ENCODE results near the gene TMBIM4.
"Not testable (repeated sequence)": the region's sequence is repeated elsewhere in the genome, so short reads cannot be mapped to it uniquely, and the experiment has no call there.

The TMBIM4 gene

GRCh38 chr12:66187036-66187435 is 17.2 kb upstream of the TMBIM4 start:
- H3K36me3 ChIP-seq (ENCODE audit: control insufficient read depth, low read length): no peaks in the 10 kb centered on the region
- no peak overlapping the region for H3K27ac ChIP-seq (ENCODE audit: low read depth, low read length)
- TF ChIP-seq EZH2phosphoT487 (IDR thresholded peaks at IDR 0.05; ENCODE audit: borderline replicate concordance, low read length) (no peak), CTCF (IDR thresholded peaks at IDR 0.05; ENCODE audit: low read depth, low read length, poor library complexity, severe bottlenecking) (no peak)
- no peaks in the 10 kb centered on the region for H4K20me1 ChIP-seq (ENCODE audit: control insufficient read depth, insufficient read depth, low read depth, low read length)
- no peak overlapping the region for H3K4me2 ChIP-seq (ENCODE audit: low read length)
- no peaks in the 10 kb centered on the region for H3K79me2 ChIP-seq (ENCODE audit: control insufficient read depth, low read length)
- peaks cover 7% of the 10 kb centered on the region for H3K4me1 ChIP-seq (ENCODE audit: control insufficient read depth, low read length)
- H3K27me3 ChIP-seq (ENCODE audit: control insufficient read depth, low read length): peaks cover 10% of the 10 kb centered on the region
- H3F3A ChIP-seq (ENCODE audit: control insufficient read depth, insufficient read depth): no peaks in the 10 kb centered on the region
- no peaks in the 10 kb centered on the region for H3K9me2 ChIP-seq (replicated peaks; ENCODE audit: control insufficient read depth, low read length)
- no peaks in the 10 kb centered on the region for H3K9me3 ChIP-seq (ENCODE audit: control insufficient read depth, insufficient read depth, low read length)
- H3K4me3 ChIP-seq (ENCODE audit: low read length): no peak overlapping the region

GRCh38 chr12:66184822-66185221 is 15.0 kb upstream of the TMBIM4 start:
- H3K36me3 ChIP-seq (ENCODE audit: control insufficient read depth, low read length); H4K20me1 ChIP-seq (ENCODE audit: control insufficient read depth, insufficient read depth, low read depth, low read length); H3F3A ChIP-seq (ENCODE audit: control insufficient read depth, insufficient read depth); H3K27ac ChIP-seq (ENCODE audit: low read depth, low read length); H3K9me2 ChIP-seq (replicated peaks; ENCODE audit: control insufficient read depth, low read length); H3K4me2 ChIP-seq (ENCODE audit: low read length); H3K4me1 ChIP-seq (ENCODE audit: control insufficient read depth, low read length); H3K27me3 ChIP-seq (ENCODE audit: control insufficient read depth, low read length); H3K9me3 ChIP-seq (ENCODE audit: control insufficient read depth, insufficient read depth, low read length); H3K79me2 ChIP-seq (ENCODE audit: control insufficient read depth, low read length); H3K4me3 ChIP-seq (ENCODE audit: low read length): not testable (repeated sequence)

- Histone ChIP-seq H3K27me3 (ENCODE audit: control insufficient read depth, low read length) (no peaks in the 10 kb centered on the region), H3K4me1 (ENCODE audit: control insufficient read depth, low read length) (peaks cover 7% of the 10 kb centered on the region), H3K36me3 (ENCODE audit: control insufficient read depth, low read length) (no peaks in the 10 kb centered on the region), H3K4me3 (ENCODE audit: low read length) (no peak overlapping the region), H3F3A (ENCODE audit: control insufficient read depth, insufficient read depth) (no peaks in the 10 kb centered on the region), H3K79me2 (ENCODE audit: control insufficient read depth, low read length) (no peaks in the 10 kb centered on the region), H3K9me2 (replicated peaks; ENCODE audit: control insufficient read depth, low read length) (no peaks in the 10 kb centered on the region), H4K20me1 (ENCODE audit: control insufficient read depth, insufficient read depth, low read depth, low read length) (no peaks in the 10 kb centered on the region), H3K4me2 (ENCODE audit: low read length) (no peak overlapping the region), H3K9me3 (ENCODE audit: control insufficient read depth, insufficient read depth, low read length) (no peaks in the 10 kb centered on the region), H3K27ac (ENCODE audit: low read depth, low read length) (no peak overlapping the region)
- no peak for TF ChIP-seq CTCF (IDR thresholded peaks at IDR 0.05; ENCODE audit: low read depth, low read length, poor library complexity, severe bottlenecking)
- no peak for TF ChIP-seq EZH2phosphoT487 (IDR thresholded peaks at IDR 0.05; ENCODE audit: borderline replicate concordance, low read length)
Measured at GRCh38 chr12:66182956-66183355, 13.2 kb upstream of the TMBIM4 start.

- H4K20me1 ChIP-seq (ENCODE audit: control insufficient read depth, insufficient read depth, low read depth, low read length): no peaks in the 10 kb centered on the region
- H3K9me2 ChIP-seq (replicated peaks; ENCODE audit: control insufficient read depth, low read length): no peaks in the 10 kb centered on the region
- no peak overlapping the region for H3K4me3 ChIP-seq (ENCODE audit: low read length)
- H3K4me2 ChIP-seq (ENCODE audit: low read length): no peak overlapping the region
- H3K27me3 ChIP-seq (ENCODE audit: control insufficient read depth, low read length): no peaks in the 10 kb centered on the region
- H3K27ac ChIP-seq (ENCODE audit: low read depth, low read length): no peak overlapping the region
- H3K4me1 ChIP-seq (ENCODE audit: control insufficient read depth, low read length): peaks cover 5% of the 10 kb centered on the region; the same call in 1 of the 2 replicates
- no peak for TF ChIP-seq EZH2phosphoT487 (IDR thresholded peaks at IDR 0.05; ENCODE audit: borderline replicate concordance, low read length)
- TF ChIP-seq CTCF (IDR thresholded peaks at IDR 0.05; ENCODE audit: low read depth, low read length, poor library complexity, severe bottlenecking): no peak
- H3F3A ChIP-seq (ENCODE audit: control insufficient read depth, insufficient read depth): no peaks in the 10 kb centered on the region
- no peaks in the 10 kb centered on the region for H3K9me3 ChIP-seq (ENCODE audit: control insufficient read depth, insufficient read depth, low read length)
- H3K79me2 ChIP-seq (ENCODE audit: control insufficient read depth, low read length): no peaks in the 10 kb centered on the region
- no peaks in the 10 kb centered on the region for H3K36me3 ChIP-seq (ENCODE audit: control insufficient read depth, low read length)
Measured at GRCh38 chr12:66176105-66176900, 6.5 kb upstream of the TMBIM4 start.

GRCh38 chr12:66174391-66175325 is 4.9 kb upstream of the TMBIM4 start:
- not testable (repeated sequence) for H3K79me2 ChIP-seq (ENCODE audit: control insufficient read depth, low read length); H3K4me1 ChIP-seq (ENCODE audit: control insufficient read depth, low read length); H3K27me3 ChIP-seq (ENCODE audit: control insufficient read depth, low read length); H3K4me2 ChIP-seq (ENCODE audit: low read length); H4K20me1 ChIP-seq (ENCODE audit: control insufficient read depth, insufficient read depth, low read depth, low read length); H3K4me3 ChIP-seq (ENCODE audit: low read length); H3K27ac ChIP-seq (ENCODE audit: low read depth, low read length); H3F3A ChIP-seq (ENCODE audit: control insufficient read depth, insufficient read depth); H3K9me2 ChIP-seq (replicated peaks; ENCODE audit: control insufficient read depth, low read length); H3K9me3 ChIP-seq (ENCODE audit: control insufficient read depth, insufficient read depth, low read length); H3K36me3 ChIP-seq (ENCODE audit: control insufficient read depth, low read length)

Data from DOHH2 (cell line).